ENCODE measurements around the gene CFAP251.
"Not testable (repeated sequence)": the region's sequence is repeated elsewhere in the genome, so short reads cannot be mapped to it uniquely, and the experiment has no call there.

CFAP251 gene

GRCh38 chr12:121968876-121969275, 50.5 kb downstream of the CFAP251 start:
- FAIRE-seq (no peak), DNase-seq (ENCODE audit: insufficient read length, low spot score) (no peak)

GRCh38 chr12:121969726-121970125, 51.3 kb downstream of the CFAP251 start:
- no peak for DNase-seq (ENCODE audit: insufficient read length, low spot score)
- FAIRE-seq: no peak

GRCh38 chr12:121970581-121971300, 52.3 kb downstream of the CFAP251 start:
- DNase-seq (ENCODE audit: insufficient read length, low spot score) (no peak), FAIRE-seq (no peak)

GRCh38 chr12:121974026-121974985, 55.9 kb downstream of the CFAP251 start:
- DNase-seq (ENCODE audit: insufficient read length, low spot score): no peak
- no peak for FAIRE-seq

GRCh38 chr12:121975021-121975420, 56.6 kb downstream of the CFAP251 start:
- no peak for FAIRE-seq
- DNase-seq (ENCODE audit: insufficient read length, low spot score): no peak

GRCh38 chr12:121976950-121977349, 58.6 kb downstream of the CFAP251 start:
- DNase-seq (ENCODE audit: insufficient read length, low spot score): no peak

GRCh38 chr12:121980191-121980891, 61.9 kb downstream of the CFAP251 start:
- DNase-seq (ENCODE audit: insufficient read length, low spot score) (no peak), FAIRE-seq (no peak)

More at GRCh38 chr12:121976950-121977349, 58.6 kb downstream of the CFAP251 start:
- FAIRE-seq: no peak

GRCh38 chr12:121980892-121981272, 62.5 kb downstream of the CFAP251 start:
- DNase-seq (ENCODE audit: insufficient read length, low spot score) (no peak), FAIRE-seq (no peak)

- FAIRE-seq (no peak), DNase-seq (ENCODE audit: insufficient read length, low spot score) (no peak)
Observed at GRCh38 chr12:121981456-121981855, 63.1 kb downstream of the CFAP251 start.

GRCh38 chr12:121982950-121983349, 64.6 kb downstream of the CFAP251 start:
- DNase-seq (ENCODE audit: insufficient read length, low spot score) (no peak), FAIRE-seq (no peak)

- DNase-seq (ENCODE audit: insufficient read length, low spot score): no peak
Observed at GRCh38 chr12:121983536-121984210, 65.3 kb downstream of the CFAP251 start.

GRCh38 chr12:121986489-121987245, 68.3 kb downstream of the CFAP251 start:
- DNase-seq (ENCODE audit: insufficient read length, low spot score) (no peak), FAIRE-seq (no peak)

More at GRCh38 chr12:121983536-121984210, 65.3 kb downstream of the CFAP251 start:
- no peak for FAIRE-seq

GRCh38 chr12:121988519-121988918, 70.1 kb downstream of the CFAP251 start:
- not testable (repeated sequence) for DNase-seq (ENCODE audit: insufficient read length, low spot score); FAIRE-seq

- FAIRE-seq: no peak
- no peak for DNase-seq (ENCODE audit: insufficient read length, low spot score)
Observed at GRCh38 chr12:121989276-121990113, 71.1 kb downstream of the CFAP251 start.

- FAIRE-seq: no peak
Observed at GRCh38 chr12:121990114-121990647, 71.8 kb downstream of the CFAP251 start.

GRCh38 chr12:121990692-121991603, 72.6 kb downstream of the CFAP251 start:
- FAIRE-seq (no peak), DNase-seq (ENCODE audit: insufficient read length, low spot score) (no peak)

More at GRCh38 chr12:121990114-121990647, 71.8 kb downstream of the CFAP251 start:
- no peak for DNase-seq (ENCODE audit: insufficient read length, low spot score)
